ENCODE measurements around the gene KLHL42. TPM values are rescaled to one million over a fixed set of nuclear protein-coding genes. Genes with fewer than 3 reads are reported as not detected.
A peak's percentile ranks its signal among the peaks of the same experiment; 100 is the strongest.

KLHL42 gene
- total RNA-seq, 1 experiment from 2014 or later, result 35.8 TPM

DNA sequence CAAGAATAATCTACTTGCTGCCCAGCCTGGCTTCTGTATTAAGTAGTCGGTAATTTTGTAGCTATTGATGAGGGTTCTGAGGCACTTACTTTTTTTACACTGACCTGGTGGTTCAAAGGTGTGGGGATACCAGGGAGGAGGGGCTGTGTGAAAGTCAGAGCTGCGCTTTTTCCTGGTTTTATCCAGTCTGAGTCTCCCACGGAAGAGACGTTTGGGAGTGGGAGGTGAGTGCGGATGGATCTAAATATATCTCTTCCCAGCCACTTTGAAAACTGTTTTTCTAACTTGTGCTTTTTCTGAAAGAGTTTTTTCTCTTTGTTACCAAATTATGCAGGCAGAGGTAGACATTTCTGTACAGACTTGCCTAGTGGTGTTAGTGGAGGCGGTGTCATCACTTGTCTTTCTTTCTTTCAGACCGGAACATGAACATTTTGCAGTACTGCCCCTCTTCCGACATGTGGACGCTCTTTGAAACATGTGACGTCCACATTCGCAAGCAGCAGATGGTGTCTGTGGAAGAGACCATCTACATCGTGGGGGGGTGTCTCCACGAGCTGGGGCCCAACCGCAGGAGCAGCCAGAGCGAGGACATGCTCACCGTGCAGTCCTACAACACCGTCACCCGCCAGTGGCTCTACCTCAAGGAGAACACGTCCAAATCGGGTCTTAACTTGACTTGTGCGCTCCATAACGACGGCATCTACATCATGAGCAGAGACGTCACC lies 17.4 kb downstream of the KLHL42 start:
- Histone ChIP-seq H4K5ac (ENCODE audit: insufficient read length, low read depth, low read length) (no peak overlapping the region), H3K56ac (ENCODE audit: insufficient read length, low read depth, low read length) (no peak overlapping the region), H3K79me2 (ENCODE audit: insufficient read depth, low read length) (no peaks in the 10 kb centered on the region), H3K4ac (ENCODE audit: low read depth, low read length) (no peak overlapping the region), H4K91ac (ENCODE audit: insufficient read length, low read depth, low read length) (no peak overlapping the region), H2AFZ (ENCODE audit: low read length) (no peak overlapping the region), H3K27me3 (ENCODE audit: insufficient read depth, low read length) (no peaks in the 10 kb centered on the region), H3K79me1 (ENCODE audit: insufficient read depth, low read depth, low read length, poor library complexity, severe bottlenecking) (no peaks in the 10 kb centered on the region), H3K4me2 (ENCODE audit: insufficient read depth, insufficient read length, low read length) (no peak overlapping the region), H2BK120ac (ENCODE audit: low read depth, low read length, poor library complexity, severe bottlenecking) (no peak overlapping the region), H2BK15ac (ENCODE audit: low read depth, low read length) (no peak overlapping the region), H3K23ac (ENCODE audit: insufficient read length, low read depth, low read length) (no peak overlapping the region), H2BK12ac (ENCODE audit: insufficient read length, low read depth, low read length) (no peak overlapping the region), H4K20me1 (ENCODE audit: control insufficient read depth, insufficient read depth, insufficient read length) (no peaks in the 10 kb centered on the region), H3T11ph (ENCODE audit: low read length) (no peak overlapping the region), H3K9ac (ENCODE audit: extremely low read depth, insufficient read length, low read length) (no peak overlapping the region), H3K4me1 (ENCODE audit: insufficient read depth, low read length) (no peaks in the 10 kb centered on the region), H2AK5ac (ENCODE audit: insufficient read length, low read length) (no peak overlapping the region), H3K23me2 (ENCODE audit: insufficient read length, low read depth, low read length, poor library complexity, severe bottlenecking) (no peaks in the 10 kb centered on the region), H2BK5ac (ENCODE audit: insufficient read length, low read length) (no peak overlapping the region), H2BK20ac (ENCODE audit: low read depth, low read length, poor library complexity, severe bottlenecking) (no peak overlapping the region), H4K8ac (replicated peaks; ENCODE audit: insufficient read length, low read depth, low read length) (no peak overlapping the region), H3K27ac (ENCODE audit: insufficient read length, low read depth, low read length) (no peak overlapping the region), H3K18ac (ENCODE audit: insufficient read length, low read depth, low read length) (no peak overlapping the region), H3K9me3 (ENCODE audit: control insufficient read depth, low read depth, low read length) (no peaks in the 10 kb centered on the region), H3K14ac (ENCODE audit: insufficient read depth, low read length) (no peak overlapping the region)
- Mint-ChIP-seq H3K4me3 (no peak overlapping the region), H3K27ac (peak overlapping the region in 1 of 3 experiments; percentile 44; a peak in 1 of 7 replicates), H3K9me3 (no peaks in the 10 kb centered on the region), H3K27me3 (ENCODE audit: low read depth) (no peaks in the 10 kb centered on the region), H3K4me1 (no peaks in the 10 kb centered on the region), H3K36me3 (ENCODE audit: insufficient read depth in 1 of 3, low read depth in 3 of 3) (peaks cover 16 to 62% (median 52%) of the 10 kb centered on the region in 3 experiments; a peak in 6 of 7 replicates)
- no CpG with 5 or more reads among the region's 24 CpGs for WGBS (ENCODE audit: extremely low coverage, insufficient read length, low lambda C conversion rate)
- TF ChIP-seq, protein P1, sequence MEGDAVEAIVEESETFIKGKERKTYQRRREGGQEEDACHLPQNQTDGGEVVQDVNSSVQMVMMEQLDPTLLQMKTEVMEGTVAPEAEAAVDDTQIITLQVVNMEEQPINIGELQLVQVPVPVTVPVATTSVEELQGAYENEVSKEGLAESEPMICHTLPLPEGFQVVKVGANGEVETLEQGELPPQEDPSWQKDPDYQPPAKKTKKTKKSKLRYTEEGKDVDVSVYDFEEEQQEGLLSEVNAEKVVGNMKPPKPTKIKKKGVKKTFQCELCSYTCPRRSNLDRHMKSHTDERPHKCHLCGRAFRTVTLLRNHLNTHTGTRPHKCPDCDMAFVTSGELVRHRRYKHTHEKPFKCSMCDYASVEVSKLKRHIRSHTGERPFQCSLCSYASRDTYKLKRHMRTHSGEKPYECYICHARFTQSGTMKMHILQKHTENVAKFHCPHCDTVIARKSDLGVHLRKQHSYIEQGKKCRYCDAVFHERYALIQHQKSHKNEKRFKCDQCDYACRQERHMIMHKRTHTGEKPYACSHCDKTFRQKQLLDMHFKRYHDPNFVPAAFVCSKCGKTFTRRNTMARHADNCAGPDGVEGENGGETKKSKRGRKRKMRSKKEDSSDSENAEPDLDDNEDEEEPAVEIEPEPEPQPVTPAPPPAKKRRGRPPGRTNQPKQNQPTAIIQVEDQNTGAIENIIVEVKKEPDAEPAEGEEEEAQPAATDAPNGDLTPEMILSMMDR (conservative IDR thresholded peaks at IDR 0.05), result no peak
- no peak for DNase-seq

All from H9 (cell line).